Measurements from ENCODE around the gene C16orf86.
A peak's percentile ranks its signal among the peaks of the same experiment; 100 is the strongest.
"Not testable (repeated sequence)": the region's sequence is repeated elsewhere in the genome, so short reads cannot be mapped to it uniquely, and the experiment has no call there.

C16orf86 gene

GRCh38 chr16:67668495-67669157 is 2.0 kb downstream of the C16orf86 start:
- peak; percentile 38 for DNase-seq

- DNase-seq = no peak
These were observed 3.0 kb downstream of the C16orf86 start for GRCh38 chr16:67669499-67670101.

- DNase-seq = no peak
These were observed 5.7 kb downstream of the C16orf86 start for GRCh38 chr16:67672306-67672705.

- no peak for DNase-seq
These were observed 6.4 kb downstream of the C16orf86 start for GRCh38 chr16:67672739-67673662.

GRCh38 chr16:67673712-67674580 is 7.3 kb downstream of the C16orf86 start:
- no peak for DNase-seq

GRCh38 chr16:67674851-67675578 is 8.4 kb downstream of the C16orf86 start:
- no peak for DNase-seq

- DNase-seq = no peak
These were observed 8.9 kb downstream of the C16orf86 start for GRCh38 chr16:67675579-67675935.

- no peak for DNase-seq
These were observed 9.4 kb downstream of the C16orf86 start for GRCh38 chr16:67675999-67676398.

- DNase-seq = no peak
These were observed 9.9 kb downstream of the C16orf86 start for GRCh38 chr16:67676516-67676915.

- no peak for DNase-seq
These were observed 10.3 kb downstream of the C16orf86 start for GRCh38 chr16:67676939-67677338.

GRCh38 chr16:67677712-67678111 is 11.1 kb downstream of the C16orf86 start:
- no peak for DNase-seq

GRCh38 chr16:67678354-67679023 is 11.9 kb downstream of the C16orf86 start:
- no peak for DNase-seq

- DNase-seq = no peak
These were observed 13.6 kb downstream of the C16orf86 start for GRCh38 chr16:67679935-67680897.

GRCh38 chr16:67683767-67684166 is 17.2 kb downstream of the C16orf86 start:
- no peak for DNase-seq

GRCh38 chr16:67685388-67686112 is 18.9 kb downstream of the C16orf86 start:
- DNase-seq = no peak

- DNase-seq = not testable (repeated sequence)
These were observed 27.1 kb downstream of the C16orf86 start for GRCh38 chr16:67693517-67694285.

GRCh38 chr16:67694611-67695010 is 28.0 kb downstream of the C16orf86 start:
- no peak for DNase-seq

GRCh38 chr16:67697422-67698185 is 31.0 kb downstream of the C16orf86 start:
- no peak for DNase-seq

Measured in activated CD4-positive, CD25-positive, alpha-beta regulatory T cell treated with anti-CD3 and anti-CD28 coated beads, Interleukin-2, amount 50 U/mL, for 72 hours (primary cell).